Measurements from ENCODE around the gene NAA25.
A peak's percentile ranks its signal among the peaks of the same experiment; 100 is the strongest.

DNA sequence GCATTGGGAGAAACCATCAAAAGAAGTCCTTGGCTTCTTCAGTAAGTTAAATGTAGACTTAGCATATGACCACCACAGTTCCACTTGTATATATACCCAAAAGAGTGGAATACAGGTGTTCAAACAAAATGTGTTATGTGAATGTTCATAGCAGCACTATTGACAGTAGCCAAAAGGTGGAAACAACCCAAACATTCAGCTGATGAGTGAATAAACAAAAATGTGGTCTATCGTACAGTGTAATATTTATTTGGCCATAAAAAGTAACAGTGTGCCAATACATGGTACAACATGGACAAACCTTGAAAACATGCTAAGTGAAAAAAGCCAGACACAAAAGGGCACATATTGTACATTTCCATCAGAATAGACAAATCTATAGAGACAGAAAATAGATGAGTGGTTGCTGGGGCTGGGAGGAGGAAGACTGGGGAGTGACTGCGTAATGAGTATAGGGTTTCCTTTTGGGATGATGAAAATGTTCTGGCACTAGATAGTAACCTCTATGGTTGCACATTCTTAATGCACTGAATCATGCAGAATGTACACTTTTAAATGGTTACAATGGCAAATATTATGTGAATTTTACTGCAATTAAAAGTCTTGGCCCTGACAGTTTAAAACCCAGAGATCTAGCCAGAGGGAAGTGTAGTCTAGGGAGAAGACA is 89.9 kb downstream of the NAA25 start:
- TF ChIP-seq CTCF (IDR thresholded peaks at IDR 0.05) = no peak
- TF ChIP-seq, protein P1, sequence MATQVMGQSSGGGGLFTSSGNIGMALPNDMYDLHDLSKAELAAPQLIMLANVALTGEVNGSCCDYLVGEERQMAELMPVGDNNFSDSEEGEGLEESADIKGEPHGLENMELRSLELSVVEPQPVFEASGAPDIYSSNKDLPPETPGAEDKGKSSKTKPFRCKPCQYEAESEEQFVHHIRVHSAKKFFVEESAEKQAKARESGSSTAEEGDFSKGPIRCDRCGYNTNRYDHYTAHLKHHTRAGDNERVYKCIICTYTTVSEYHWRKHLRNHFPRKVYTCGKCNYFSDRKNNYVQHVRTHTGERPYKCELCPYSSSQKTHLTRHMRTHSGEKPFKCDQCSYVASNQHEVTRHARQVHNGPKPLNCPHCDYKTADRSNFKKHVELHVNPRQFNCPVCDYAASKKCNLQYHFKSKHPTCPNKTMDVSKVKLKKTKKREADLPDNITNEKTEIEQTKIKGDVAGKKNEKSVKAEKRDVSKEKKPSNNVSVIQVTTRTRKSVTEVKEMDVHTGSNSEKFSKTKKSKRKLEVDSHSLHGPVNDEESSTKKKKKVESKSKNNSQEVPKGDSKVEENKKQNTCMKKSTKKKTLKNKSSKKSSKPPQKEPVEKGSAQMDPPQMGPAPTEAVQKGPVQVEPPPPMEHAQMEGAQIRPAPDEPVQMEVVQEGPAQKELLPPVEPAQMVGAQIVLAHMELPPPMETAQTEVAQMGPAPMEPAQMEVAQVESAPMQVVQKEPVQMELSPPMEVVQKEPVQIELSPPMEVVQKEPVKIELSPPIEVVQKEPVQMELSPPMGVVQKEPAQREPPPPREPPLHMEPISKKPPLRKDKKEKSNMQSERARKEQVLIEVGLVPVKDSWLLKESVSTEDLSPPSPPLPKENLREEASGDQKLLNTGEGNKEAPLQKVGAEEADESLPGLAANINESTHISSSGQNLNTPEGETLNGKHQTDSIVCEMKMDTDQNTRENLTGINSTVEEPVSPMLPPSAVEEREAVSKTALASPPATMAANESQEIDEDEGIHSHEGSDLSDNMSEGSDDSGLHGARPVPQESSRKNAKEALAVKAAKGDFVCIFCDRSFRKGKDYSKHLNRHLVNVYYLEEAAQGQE (IDR thresholded peaks at IDR 0.05; ENCODE audit: low read depth, low read length) = no peak
- no peak for TF ChIP-seq SMC3 (IDR thresholded peaks at IDR 0.05; ENCODE audit: low read depth, low read length)
- TF ChIP-seq RCOR1 (IDR thresholded peaks at IDR 0.05; ENCODE audit: low read length) = no peak
- no peak for TF ChIP-seq RAD21 (IDR thresholded peaks at IDR 0.05; ENCODE audit: low read length)
- no peak for TF ChIP-seq EP300 (IDR thresholded peaks at IDR 0.05; ENCODE audit: borderline replicate concordance in 1 of 2, low read depth in 1 of 2, low read length in 1 of 2)
- no peak for TF ChIP-seq TAF1 (IDR thresholded peaks at IDR 0.05; ENCODE audit: borderline replicate concordance, low read depth, low read length)
- TF ChIP-seq FOSL2 (IDR thresholded peaks at IDR 0.05; ENCODE audit: borderline replicate concordance, low read depth) = peak; percentile 53
- TF ChIP-seq EZH2phosphoT487 (IDR thresholded peaks at IDR 0.05; ENCODE audit: borderline replicate concordance, low read depth) = no peak
- TF ChIP-seq POLR2AphosphoS5 (IDR thresholded peaks at IDR 0.05; ENCODE audit: low read depth, low read length) = no peak
- TF ChIP-seq FOXM1 (IDR thresholded peaks at IDR 0.05; ENCODE audit: low read depth) = no peak
- TF ChIP-seq CHD2 (IDR thresholded peaks at IDR 0.05; ENCODE audit: low read length, partially characterized antibody) = no peak

All from SK-N-SH (cell line).